ENCODE results near the gene SLC6A19. TPM values are rescaled to one million over a fixed set of nuclear protein-coding genes. Genes with fewer than 3 reads are reported as not detected.
"Not testable (repeated sequence)": the region's sequence is repeated elsewhere in the genome, so short reads cannot be mapped to it uniquely, and the experiment has no call there.

SLC6A19 gene
- polyA plus RNA-seq, 3 donors: not detected

DNA sequence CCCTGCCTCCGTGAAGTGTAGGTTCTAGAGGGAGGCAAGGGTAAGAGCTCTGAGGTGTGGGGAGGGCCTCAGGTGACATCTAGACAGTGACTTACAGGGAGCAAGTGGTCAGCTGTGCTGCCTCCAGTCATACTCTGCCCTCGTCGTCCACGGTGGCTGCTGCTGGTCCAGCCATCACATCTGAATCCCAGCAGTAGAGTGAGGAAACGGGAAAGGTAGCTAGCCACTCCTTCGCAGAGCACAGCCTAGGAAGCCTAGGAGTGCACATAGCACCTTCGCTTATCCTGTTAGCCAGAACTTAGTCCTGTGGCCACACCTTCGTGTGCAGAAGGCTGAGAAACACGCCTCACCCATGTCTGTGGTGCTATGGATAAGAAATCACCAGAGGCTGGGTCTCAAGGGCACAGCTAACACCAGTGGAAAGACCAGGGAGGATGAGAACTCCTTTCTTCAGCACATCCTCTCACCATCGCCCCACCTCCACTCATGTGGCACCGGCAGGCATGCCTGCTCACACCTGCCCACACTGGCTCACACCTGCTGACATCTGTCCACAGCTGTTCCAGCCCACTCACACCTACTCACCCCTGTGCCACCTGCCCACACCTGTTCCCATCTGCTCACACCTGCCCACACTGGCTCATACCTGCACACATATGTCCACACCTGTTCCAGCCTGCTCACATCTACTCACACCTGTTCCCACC is 44.5 kb upstream of the SLC6A19 start:
- no peaks in the 10 kb centered on the region for H3K4me1 ChIP-seq (ENCODE audit: control insufficient read depth in 1 of 2, insufficient read depth in 2 of 2, low read length in 2 of 2)
- intact Hi-C loops (cut with micrococcal nuclease): no loop called here
- H3K4me3 ChIP-seq (replicated peaks in 1 of 3; ENCODE audit: low read depth in 2 of 3, low read length in 3 of 3): no peak overlapping the region
- peaks cover 5 to 44% of the 10 kb centered on the region in 2 donors for H3K27me3 ChIP-seq (ENCODE audit: control insufficient read depth in 2 of 2, insufficient read depth in 2 of 2, low read length in 2 of 2)
- Mint-ChIP-seq H3K4me1 (no peaks in the 10 kb centered on the region), H3K27me3 (ENCODE audit: low read depth in 3 of 3) (peaks cover 38 to 71% (median 60%) of the 10 kb centered on the region in 3 donors), H3K27ac (peak overlapping the region in 1 of 7 donors; percentile 9), H3K36me3 (no peaks in the 10 kb centered on the region), H3K9me3 (peaks cover 4 to 16% (median 9%) of the 10 kb centered on the region in 7 donors), H3K4me3 (peak overlapping the region in 1 of 2 donors; percentile 62)
- 94% methylated on average over 11 of the region's 11 CpGs for WGBS (ENCODE audit: insufficient coverage)
- no peak overlapping the region for H3K9ac ChIP-seq (ENCODE audit: insufficient read depth, low read length, poor library complexity, severe bottlenecking)
- H4K20me1 ChIP-seq (ENCODE audit: insufficient read depth, low read length): no peaks in the 10 kb centered on the region
- no peak overlapping the region for H2AFZ ChIP-seq (ENCODE audit: insufficient read depth, low read depth, low read length, poor library complexity, severe bottlenecking)
- H3K79me2 ChIP-seq (ENCODE audit: insufficient read depth, low read length): no peaks in the 10 kb centered on the region
- DNase-seq: no peak
- peaks cover 9 to 14% of the 10 kb centered on the region in 2 donors for H3K9me3 ChIP-seq (replicated peaks in 1 of 2; ENCODE audit: control insufficient read depth in 1 of 2, insufficient read depth in 1 of 2, low read length in 2 of 2)
- no peaks in the 10 kb centered on the region for H3K36me3 ChIP-seq (replicated peaks in 1 of 2; ENCODE audit: control insufficient read depth in 1 of 2, insufficient read depth in 2 of 2, low read length in 2 of 2)
- TF ChIP-seq, protein P1, sequence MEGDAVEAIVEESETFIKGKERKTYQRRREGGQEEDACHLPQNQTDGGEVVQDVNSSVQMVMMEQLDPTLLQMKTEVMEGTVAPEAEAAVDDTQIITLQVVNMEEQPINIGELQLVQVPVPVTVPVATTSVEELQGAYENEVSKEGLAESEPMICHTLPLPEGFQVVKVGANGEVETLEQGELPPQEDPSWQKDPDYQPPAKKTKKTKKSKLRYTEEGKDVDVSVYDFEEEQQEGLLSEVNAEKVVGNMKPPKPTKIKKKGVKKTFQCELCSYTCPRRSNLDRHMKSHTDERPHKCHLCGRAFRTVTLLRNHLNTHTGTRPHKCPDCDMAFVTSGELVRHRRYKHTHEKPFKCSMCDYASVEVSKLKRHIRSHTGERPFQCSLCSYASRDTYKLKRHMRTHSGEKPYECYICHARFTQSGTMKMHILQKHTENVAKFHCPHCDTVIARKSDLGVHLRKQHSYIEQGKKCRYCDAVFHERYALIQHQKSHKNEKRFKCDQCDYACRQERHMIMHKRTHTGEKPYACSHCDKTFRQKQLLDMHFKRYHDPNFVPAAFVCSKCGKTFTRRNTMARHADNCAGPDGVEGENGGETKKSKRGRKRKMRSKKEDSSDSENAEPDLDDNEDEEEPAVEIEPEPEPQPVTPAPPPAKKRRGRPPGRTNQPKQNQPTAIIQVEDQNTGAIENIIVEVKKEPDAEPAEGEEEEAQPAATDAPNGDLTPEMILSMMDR (IDR thresholded peaks at IDR 0.05): no peak
- no peak overlapping the region for H3K4me2 ChIP-seq (replicated peaks; ENCODE audit: extremely low read depth, low read length, poor library complexity, severe bottlenecking)
- no peak overlapping the region for H3K27ac ChIP-seq (ENCODE audit: low read depth in 1 of 2, low read length in 2 of 2)

DNA sequence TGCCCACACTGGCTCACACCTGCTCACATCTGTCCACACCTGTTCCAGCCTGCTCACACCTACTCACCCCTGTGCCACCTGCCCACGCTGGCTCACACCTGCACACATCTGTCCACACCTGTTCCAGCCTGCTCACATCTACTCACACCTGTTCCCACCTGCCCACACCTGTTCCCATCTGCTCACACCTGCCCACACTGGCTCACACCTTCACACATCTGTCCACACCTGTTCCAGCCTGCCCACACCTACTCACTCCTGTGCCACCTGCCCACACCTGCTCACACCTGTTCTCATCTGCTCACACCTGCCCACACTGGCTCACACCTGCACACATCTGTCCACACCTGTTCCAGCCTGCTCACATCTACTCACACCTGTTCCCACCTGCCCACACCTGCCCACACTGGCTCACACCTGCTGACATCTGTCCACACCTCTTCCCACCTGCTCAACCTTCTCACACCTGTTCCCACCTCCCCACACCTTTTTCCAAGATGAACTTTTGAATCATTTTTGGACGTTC is 43.9 kb upstream of the SLC6A19 start:
- 100% methylated on average over 1 of the region's 2 CpGs for WGBS (ENCODE audit: insufficient coverage)
- H2AFZ ChIP-seq (ENCODE audit: insufficient read depth, low read depth, low read length, poor library complexity, severe bottlenecking); H3K9ac ChIP-seq (ENCODE audit: insufficient read depth, low read length, poor library complexity, severe bottlenecking); H3K79me2 ChIP-seq (ENCODE audit: insufficient read depth, low read length); H3K4me1 Mint-ChIP-seq; H3K4me2 ChIP-seq (replicated peaks; ENCODE audit: extremely low read depth, low read length, poor library complexity, severe bottlenecking); intact Hi-C loops (cut with micrococcal nuclease); H3K36me3 Mint-ChIP-seq; H3K4me1 ChIP-seq (ENCODE audit: control insufficient read depth in 1 of 2, insufficient read depth in 2 of 2, low read length in 2 of 2); H4K20me1 ChIP-seq (ENCODE audit: insufficient read depth, low read length); H3K36me3 ChIP-seq (replicated peaks in 1 of 2; ENCODE audit: control insufficient read depth in 1 of 2, insufficient read depth in 2 of 2, low read length in 2 of 2); H3K4me3 ChIP-seq (replicated peaks in 1 of 3; ENCODE audit: low read depth in 2 of 3, low read length in 3 of 3); H3K27ac ChIP-seq (ENCODE audit: low read depth in 1 of 2, low read length in 2 of 2); DNase-seq: not testable (repeated sequence)
- Mint-ChIP-seq H3K27ac (peak overlapping the region in 1 of 7 donors; percentile 9), H3K9me3 (peaks cover 4 to 16% (median 9%) of the 10 kb centered on the region in 7 donors), H3K27me3 (ENCODE audit: low read depth in 3 of 3) (peaks cover 38 to 66% (median 60%) of the 10 kb centered on the region in 3 donors), H3K4me3 (peak overlapping the region in 1 of 2 donors; percentile 62)
- Histone ChIP-seq H3K9me3 (replicated peaks in 1 of 2; ENCODE audit: control insufficient read depth in 1 of 2, insufficient read depth in 1 of 2, low read length in 2 of 2) (peaks cover 9 to 14% of the 10 kb centered on the region in 2 donors), H3K27me3 (ENCODE audit: control insufficient read depth in 2 of 2, insufficient read depth in 2 of 2, low read length in 2 of 2) (peaks cover 5 to 43% of the 10 kb centered on the region in 2 donors)

All from CD14-positive monocyte (primary cell).